Stimulated activated CD8-positive, alpha-beta memory T cell treated with anti-CD3 and anti-CD28 coated beads, Interleukin-4, amount 100 ng/mL, for 1 hour (primary cell): ENCODE results near the gene AKT3.
"Not testable (repeated sequence)": the region's sequence is repeated elsewhere in the genome, so short reads cannot be mapped to it uniquely, and the experiment has no call there.

Source experiments
- DNase-seq, 2 donors: peaks; one replicate each; pipeline ENCODE4 v3.0.0-alpha.2; 2020; ENCODE audit warnings: low read depth in 2 of 2, low spot score in 1 of 2

AKT3 gene

GRCh38 chr1:243850202-243850451 lies at the start of gene AKT3:
Gene AKT3 (minus strand): TSS chr1:243850243. CDS start chr1:243843170, 7,073 bp downstream.
- no peak for DNase-seq

GRCh38 chr1:243898278-243898677 lies 48.2 kb upstream of the AKT3 start:
- no peak for DNase-seq

GRCh38 chr1:243896313-243896712 lies 46.3 kb upstream of the AKT3 start:
- no peak for DNase-seq

- DNase-seq, result no peak
Measured at GRCh38 chr1:243892456-243892855, 42.4 kb upstream of the AKT3 start.

- no peak for DNase-seq
Measured at GRCh38 chr1:243890576-243890975, 40.5 kb upstream of the AKT3 start.

GRCh38 chr1:243885806-243886205 lies 35.8 kb upstream of the AKT3 start:
- no peak for DNase-seq

GRCh38 chr1:243884603-243885002 lies 34.6 kb upstream of the AKT3 start:
- no peak for DNase-seq

- DNase-seq, result no peak
Measured at GRCh38 chr1:243883551-243883950, 33.5 kb upstream of the AKT3 start.

- no peak for DNase-seq
Measured at GRCh38 chr1:243882276-243882675, 32.2 kb upstream of the AKT3 start.

GRCh38 chr1:243877058-243877457 lies 27.0 kb upstream of the AKT3 start:
- DNase-seq, result not testable (repeated sequence)

- no peak for DNase-seq
Measured at GRCh38 chr1:243855616-243856318, 5.7 kb upstream of the AKT3 start.

- DNase-seq, result no peak
Measured at GRCh38 chr1:243851765-243852164, 1.7 kb upstream of the AKT3 start.

- DNase-seq, result no peak
Measured at GRCh38 chr1:243851257-243851756, 1.3 kb upstream of the AKT3 start.

GRCh38 chr1:243850452-243851256 lies 611 bp upstream of the AKT3 start:
- DNase-seq, result peak; percentile 55 to 63

GRCh38 chr1:243849421-243850201 lies 432 bp downstream of the AKT3 start:
- DNase-seq, result peak; percentile 49 to 52

GRCh38 chr1:243848858-243849420 lies 1.1 kb downstream of the AKT3 start:
- DNase-seq, result peak; percentile 9 to 11

GRCh38 chr1:243848165-243848857 lies 1.7 kb downstream of the AKT3 start:
- no peak for DNase-seq

GRCh38 chr1:243846761-243847160 lies 3.3 kb downstream of the AKT3 start:
- no peak for DNase-seq

- DNase-seq, result no peak
Measured at GRCh38 chr1:243845888-243846287, 4.2 kb downstream of the AKT3 start.

GRCh38 chr1:243844186-243844585 lies 5.9 kb downstream of the AKT3 start:
- no peak for DNase-seq

- DNase-seq, result no peak
Measured at GRCh38 chr1:243842978-243843511, 7.0 kb downstream of the AKT3 start.
